Stimulated activated naive CD4-positive, alpha-beta T cell treated with Interleukin-2 at 50 U/mL for 16 hours (primary cell): ENCODE results near the gene COL20A1.

ENCODE experiments used
- DNase-seq: peaks from one replicate; lab custom pipeline; 2025; lab: John Stamatoyannopoulos, UW

Gene COL20A1

GRCh38 chr20:63320616-63321147 is 27.7 kb downstream of the COL20A1 start:
- no peak for DNase-seq

- DNase-seq = no peak
Measured at GRCh38 chr20:63321148-63321831, 28.3 kb downstream of the COL20A1 start.

- DNase-seq = no peak
Measured at GRCh38 chr20:63322146-63322932, 29.4 kb downstream of the COL20A1 start.

GRCh38 chr20:63322933-63323273 is 29.9 kb downstream of the COL20A1 start:
- DNase-seq = no peak

GRCh38 chr20:63323357-63323981 is 30.5 kb downstream of the COL20A1 start:
- no peak for DNase-seq

- DNase-seq = no peak
Measured at GRCh38 chr20:63325021-63325471, 32.1 kb downstream of the COL20A1 start.

GRCh38 chr20:63325554-63326313 is 32.7 kb downstream of the COL20A1 start:
- DNase-seq = no peak

- no peak for DNase-seq
Measured at GRCh38 chr20:63326314-63327230, 33.6 kb downstream of the COL20A1 start.

GRCh38 chr20:63327231-63327745 is 34.3 kb downstream of the COL20A1 start:
- DNase-seq = no peak

GRCh38 chr20:63328026-63328700 is 35.2 kb downstream of the COL20A1 start:
- no peak for DNase-seq

GRCh38 chr20:63328718-63329275 is 35.8 kb downstream of the COL20A1 start:
- no peak for DNase-seq

GRCh38 chr20:63329331-63330083 is 36.5 kb downstream of the COL20A1 start:
- DNase-seq = no peak

- no peak for DNase-seq
Measured at GRCh38 chr20:63330084-63330760, 37.2 kb downstream of the COL20A1 start.

- DNase-seq = no peak
Measured at GRCh38 chr20:63330940-63331339, 38.0 kb downstream of the COL20A1 start.

- DNase-seq = no peak
Measured at GRCh38 chr20:63331741-63332400, 38.9 kb downstream of the COL20A1 start.

GRCh38 chr20:63332488-63333240 is 39.7 kb downstream of the COL20A1 start:
- no peak for DNase-seq

- no peak for DNase-seq
Measured at GRCh38 chr20:63333241-63333836, 40.4 kb downstream of the COL20A1 start.
